Esophagus muscularis mucosa (tissue), 4 donors: ENCODE results near the gene FKBP9. TPM values are rescaled to one million over a fixed set of nuclear protein-coding genes. Genes with fewer than 3 reads are reported as not detected.
"Not testable (repeated sequence)": the region's sequence is repeated elsewhere in the genome, so short reads cannot be mapped to it uniquely, and the experiment has no call there.

Experiments
- DNase-seq: peaks from one replicate; pipeline ENCODE4 v3.0.0-alpha.2; 2017; ENCODE audit errors: extremely low spot score
- H3K27ac ChIP-seq, 4 donors: fragments of 200-600 bp; sonication (generic); replicated peaks in 1 of 4; 1 replicate in 3 of 4; 2 replicates in 1 of 4; pipeline ENCODE4 v1.5.1; 2016 to 2019; ENCODE audit warnings: mild to moderate bottlenecking in 1 of 4
- H3K27me3 ChIP-seq, 4 donors: fragments of 200-600 bp; sonication (generic); one replicate each; pipeline versions ENCODE4 v1.5.1 to v1.6.0; 2016 to 2019
- H3K36me3 ChIP-seq, 4 donors: fragments of 200-600 bp; sonication (generic); one replicate each; pipeline ENCODE4 v1.5.1; 2016 to 2019
- H3K4me1 ChIP-seq, 4 donors: fragments of 200-600 bp; sonication (generic); one replicate each; pipeline ENCODE4 v1.5.1; 2016 to 2019
- H3K4me3 ChIP-seq, 4 donors: fragments of 200-600 bp; sonication (generic); 1 replicate in 2 of 4; 2 replicates in 2 of 4; pipeline ENCODE4 v1.5.1; 2016 to 2019; ENCODE audit warnings: mild to moderate bottlenecking in 4 of 4, moderate library complexity in 1 of 4
- H3K9me3 ChIP-seq, 4 donors: fragments of 200-600 bp; sonication (generic); 1 replicate in 3 of 4; 2 replicates in 1 of 4; pipeline ENCODE4 v1.5.1; 2016 to 2019
- EP300 ChIP-seq: sonication (generic); formaldehyde crosslinking; IDR thresholded peaks from one replicate; pipeline ENCODE4 v1.6.1; 2017; ENCODE audit warnings: antibody characterized with exemption
- POLR2A ChIP-seq: fragments of 450-650 bp; IDR thresholded peaks from one replicate; pipeline ENCODE4 v1.6.1; 2017; ENCODE audit warnings: antibody characterized with exemption, moderate library complexity, mild to moderate bottlenecking, low read depth
- POLR2AphosphoS5 ChIP-seq, 2 donors: sonication (generic); formaldehyde crosslinking; IDR thresholded peaks; one replicate each; pipeline ENCODE4 v1.6.1; 2017; ENCODE audit warnings: antibody characterized with exemption in 2 of 2
- WGBS: methylation state at CpG from one replicate; pipeline ENCODE4 v1.1.5; 2018; 5-methylcytosine and 5-hydroxymethylcytosine counted together
- intact Hi-C: fragments of 100-400 bp; cut with DNase I; formaldehyde crosslinking; loops from one replicate; pipeline ENCODE4 v1.15.1; 2023
- total RNA-seq, 4 donors: library from RNA; depleted of rRNA; stranded (reverse); fragments of >200 nt; gene quantifications; one replicate each; pipeline versions ENCODE4 v1.1.0 to v1.2.1, GENCODE V29; 2016
- TF ChIP-seq, protein P1 (sequence below), 3 experiments: fragments of 200-600 bp in 2 of 3; fragments of 450-650 bp in 1 of 3; sonication (generic) in 2 of 3; IDR thresholded peaks; one replicate each; pipeline ENCODE4 v1.5.1; 2017 to 2019; ENCODE audit warnings: antibody characterized with exemption in 3 of 3, mild to moderate bottlenecking in 2 of 3, moderate library complexity in 1 of 3

Gene FKBP9
- total RNA-seq, 4 donors from 2014 or later, result 119 to 123 (median 122) TPM

DNA sequence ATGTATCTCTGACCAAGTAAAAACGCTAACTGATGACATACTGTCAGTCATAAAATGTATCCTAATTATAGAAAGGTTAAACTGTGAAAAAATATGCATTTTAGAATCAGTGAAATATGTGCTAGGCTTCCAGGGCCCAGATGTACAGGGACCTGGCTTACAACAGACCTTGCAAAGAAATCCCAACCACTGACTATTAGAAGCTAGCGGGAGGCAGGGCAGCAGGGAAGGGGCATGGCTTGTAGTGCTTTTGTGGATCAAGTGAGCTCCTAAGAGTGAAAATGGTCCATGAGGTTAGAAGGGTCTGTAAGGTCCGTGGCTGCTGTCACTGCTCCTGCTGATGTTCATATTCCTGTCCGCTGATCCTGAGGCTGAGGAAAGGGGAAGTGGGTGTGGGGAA lies 40.7 kb downstream of the FKBP9 start:
- H3K9me3 ChIP-seq, intact Hi-C loops, H3K36me3 ChIP-seq, H3K27me3 ChIP-seq, DNase-seq: not testable (repeated sequence)
- Histone ChIP-seq H3K4me1 (peaks cover 9 to 24% (median 21%) of the 10 kb centered on the region in 4 donors), H3K4me3 (peak overlapping the region; percentile 24 to 42 (median 32)), H3K27ac (peak overlapping the region; percentile 71 to 82 (median 74))
- WGBS, result 59% methylated on average over 2 of the region's 4 CpGs

DNA sequence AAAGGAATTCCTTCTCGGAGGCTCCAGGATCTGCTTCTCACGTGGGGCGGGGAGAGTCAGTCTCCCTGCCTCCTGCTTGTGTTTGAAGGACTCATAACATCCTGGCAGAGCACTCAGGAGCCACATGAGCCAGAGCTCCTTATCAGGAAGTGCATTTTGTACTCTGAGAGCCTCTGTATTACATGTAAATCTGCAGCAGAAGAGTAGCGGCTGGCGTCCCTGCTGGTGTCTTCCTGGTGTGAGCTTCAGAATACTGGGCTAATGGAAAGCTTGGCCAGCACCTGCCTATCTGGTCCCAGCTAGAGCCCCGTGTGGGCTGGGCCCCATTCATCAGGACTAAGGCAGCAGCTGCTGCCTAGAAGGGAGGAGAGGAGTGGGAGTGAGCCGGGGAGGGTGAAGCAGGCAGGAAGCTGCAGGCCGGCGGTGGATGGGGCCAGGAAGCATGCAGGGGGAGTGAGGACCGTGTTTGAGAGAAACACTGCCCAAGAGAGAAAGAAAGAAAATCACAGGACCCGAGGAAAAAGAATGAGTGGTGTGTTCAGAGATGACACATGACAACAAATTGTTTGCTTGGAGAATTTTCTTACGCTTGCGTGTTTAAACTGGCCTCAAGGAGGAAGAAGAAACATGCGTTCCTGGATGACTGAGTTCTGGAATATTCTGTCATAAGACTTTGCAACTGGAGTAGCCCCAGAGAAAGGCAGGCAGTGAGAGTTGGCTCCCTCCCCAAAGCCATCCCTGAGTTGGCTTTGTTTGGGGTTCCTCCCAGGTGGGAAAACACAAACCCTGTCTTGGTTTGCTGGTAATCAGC lies 41.3 kb downstream of the FKBP9 start:
- Histone ChIP-seq H3K4me3 (peak overlapping the region; percentile 24 to 42 (median 32)), H3K27ac (peak overlapping the region; percentile 71 to 82 (median 74)), H3K4me1 (peaks cover 9 to 24% (median 21%) of the 10 kb centered on the region in 4 donors), H3K36me3 (peaks cover 6 to 12% (median 8%) of the 10 kb centered on the region in 4 donors)
- H3K9me3 ChIP-seq, H3K27me3 ChIP-seq, DNase-seq, intact Hi-C loops: not testable (repeated sequence)
- 14% methylated on average over 12 of the region's 14 CpGs for WGBS
- TF ChIP-seq POLR2AphosphoS5 (IDR thresholded peaks at IDR 0.05), result peak; percentile 57 to 62
- TF ChIP-seq, protein P1, sequence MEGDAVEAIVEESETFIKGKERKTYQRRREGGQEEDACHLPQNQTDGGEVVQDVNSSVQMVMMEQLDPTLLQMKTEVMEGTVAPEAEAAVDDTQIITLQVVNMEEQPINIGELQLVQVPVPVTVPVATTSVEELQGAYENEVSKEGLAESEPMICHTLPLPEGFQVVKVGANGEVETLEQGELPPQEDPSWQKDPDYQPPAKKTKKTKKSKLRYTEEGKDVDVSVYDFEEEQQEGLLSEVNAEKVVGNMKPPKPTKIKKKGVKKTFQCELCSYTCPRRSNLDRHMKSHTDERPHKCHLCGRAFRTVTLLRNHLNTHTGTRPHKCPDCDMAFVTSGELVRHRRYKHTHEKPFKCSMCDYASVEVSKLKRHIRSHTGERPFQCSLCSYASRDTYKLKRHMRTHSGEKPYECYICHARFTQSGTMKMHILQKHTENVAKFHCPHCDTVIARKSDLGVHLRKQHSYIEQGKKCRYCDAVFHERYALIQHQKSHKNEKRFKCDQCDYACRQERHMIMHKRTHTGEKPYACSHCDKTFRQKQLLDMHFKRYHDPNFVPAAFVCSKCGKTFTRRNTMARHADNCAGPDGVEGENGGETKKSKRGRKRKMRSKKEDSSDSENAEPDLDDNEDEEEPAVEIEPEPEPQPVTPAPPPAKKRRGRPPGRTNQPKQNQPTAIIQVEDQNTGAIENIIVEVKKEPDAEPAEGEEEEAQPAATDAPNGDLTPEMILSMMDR (IDR thresholded peaks at IDR 0.05), result peak in 1 of 3 experiments; percentile 9

DNA sequence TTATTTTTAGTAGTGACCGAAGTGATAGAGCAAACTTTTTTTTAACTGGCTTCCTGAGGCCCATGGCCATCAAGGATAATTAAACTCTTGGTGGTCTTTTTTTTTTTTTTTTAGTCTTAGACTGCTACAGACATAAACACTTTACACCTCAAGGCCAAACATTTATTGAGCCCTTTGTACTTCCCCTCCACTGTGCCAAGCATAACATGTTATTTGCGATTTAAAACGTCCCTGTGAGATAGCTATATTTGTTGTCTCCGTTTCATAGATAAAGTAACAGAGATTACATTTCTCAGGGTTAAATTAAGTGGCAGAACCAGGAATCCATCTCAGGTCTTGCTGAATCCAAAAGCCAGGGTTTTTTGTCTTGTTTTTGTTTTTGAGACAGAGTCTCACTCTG lies 42.1 kb downstream of the FKBP9 start:
- H3K4me3 ChIP-seq, H3K9me3 ChIP-seq, intact Hi-C loops, DNase-seq, H3K27me3 ChIP-seq: not testable (repeated sequence)
- H3K27ac ChIP-seq, result peak overlapping the region in 3 of 4 donors; percentile 71 to 82 (median 75)
- peaks cover 9 to 24% (median 21%) of the 10 kb centered on the region in 4 donors for H3K4me1 ChIP-seq
- H3K36me3 ChIP-seq, result peaks cover 6 to 21% (median 14%) of the 10 kb centered on the region in 4 donors
- WGBS, result 23% methylated on average over 4 of the region's 4 CpGs

DNA sequence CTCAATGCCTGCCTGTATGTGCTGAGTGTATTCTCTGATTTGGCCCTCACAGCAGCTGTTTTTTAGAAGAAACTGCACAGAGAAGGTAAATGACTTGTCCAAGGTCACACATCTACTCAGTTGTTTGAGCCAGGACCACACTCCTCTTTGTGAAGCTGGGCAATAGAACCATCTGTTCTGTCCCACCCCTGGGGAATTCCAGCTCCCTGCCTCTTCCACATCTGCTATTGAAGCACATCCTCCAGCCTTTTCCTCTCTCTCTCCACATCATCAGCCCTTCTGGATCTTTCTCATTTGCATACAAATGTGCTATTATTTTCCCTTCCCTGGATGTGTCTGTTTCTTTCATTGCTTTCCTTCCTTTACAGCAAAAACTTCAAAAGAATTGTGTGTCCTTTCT lies 45.9 kb downstream of the FKBP9 start:
- H3K36me3 ChIP-seq, result peaks cover 6 to 47% (median 26%) of the 10 kb centered on the region in 4 donors
- not testable (repeated sequence) for DNase-seq, H3K9me3 ChIP-seq

DNA sequence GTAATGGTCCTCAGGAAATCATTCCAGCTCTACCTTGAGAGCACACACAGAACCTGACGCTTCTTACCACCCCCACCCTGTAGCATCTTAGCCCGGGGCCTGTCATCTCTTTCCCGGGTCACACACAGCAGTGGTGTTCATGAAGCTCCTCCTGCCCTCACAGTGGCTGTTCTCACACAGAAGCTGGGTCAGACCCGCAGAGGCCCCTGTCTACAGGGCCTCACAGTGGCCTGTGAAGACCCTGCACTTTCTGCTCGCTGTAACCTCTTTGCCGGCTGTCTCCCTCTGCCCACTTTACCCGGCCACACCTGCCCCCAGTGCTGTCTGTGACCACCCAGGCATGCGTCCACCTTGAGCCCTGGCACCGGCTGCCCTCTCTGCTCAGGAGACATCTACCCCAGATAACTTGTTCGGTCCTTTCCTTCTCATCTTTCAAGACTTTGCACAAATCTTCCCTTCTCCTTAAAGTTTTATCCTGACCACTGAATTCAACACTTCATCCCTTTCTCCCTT lies 46.9 kb downstream of the FKBP9 start:
- H3K27ac ChIP-seq, H3K4me1 ChIP-seq, H3K9me3 ChIP-seq, H3K4me3 ChIP-seq, intact Hi-C loops, H3K27me3 ChIP-seq, DNase-seq: not testable (repeated sequence)
- 87% methylated on average over 10 of the region's 10 CpGs for WGBS
- peaks cover 6 to 47% (median 26%) of the 10 kb centered on the region in 4 donors for H3K36me3 ChIP-seq

More for the DNA sequence above, 45.9 kb downstream of the FKBP9 start:
- intact Hi-C loops, H3K27me3 ChIP-seq, H3K27ac ChIP-seq, H3K4me3 ChIP-seq: not testable (repeated sequence)
- H3K4me1 ChIP-seq, result peaks cover 9 to 16% (median 15%) of the 10 kb centered on the region in 4 donors

DNA sequence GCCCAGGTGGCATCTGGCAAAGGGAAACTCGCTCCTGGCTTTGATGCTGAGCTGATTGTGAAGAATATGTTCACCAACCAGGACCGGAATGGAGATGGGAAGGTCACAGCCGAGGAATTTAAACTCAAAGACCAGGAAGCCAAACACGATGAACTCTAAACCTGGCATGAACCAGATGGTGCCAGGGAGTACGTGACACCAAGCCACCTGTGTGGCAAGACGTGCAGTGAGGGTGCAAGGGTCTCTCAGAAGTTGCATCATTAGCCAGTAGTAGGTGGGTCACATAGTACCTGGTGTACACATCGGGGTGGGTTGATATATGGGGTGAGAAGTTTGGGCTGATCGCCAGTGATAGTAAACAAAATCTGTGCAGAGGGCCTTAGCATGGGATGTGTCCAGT lies 48.0 kb downstream of the FKBP9 start:
- intact Hi-C loops, H3K27ac ChIP-seq, H3K9me3 ChIP-seq, DNase-seq, H3K4me3 ChIP-seq, H3K4me1 ChIP-seq, H3K27me3 ChIP-seq: not testable (repeated sequence)
- peaks cover 6 to 47% (median 26%) of the 10 kb centered on the region in 4 donors for H3K36me3 ChIP-seq
- 92% methylated on average over 7 of the region's 8 CpGs for WGBS

DNA sequence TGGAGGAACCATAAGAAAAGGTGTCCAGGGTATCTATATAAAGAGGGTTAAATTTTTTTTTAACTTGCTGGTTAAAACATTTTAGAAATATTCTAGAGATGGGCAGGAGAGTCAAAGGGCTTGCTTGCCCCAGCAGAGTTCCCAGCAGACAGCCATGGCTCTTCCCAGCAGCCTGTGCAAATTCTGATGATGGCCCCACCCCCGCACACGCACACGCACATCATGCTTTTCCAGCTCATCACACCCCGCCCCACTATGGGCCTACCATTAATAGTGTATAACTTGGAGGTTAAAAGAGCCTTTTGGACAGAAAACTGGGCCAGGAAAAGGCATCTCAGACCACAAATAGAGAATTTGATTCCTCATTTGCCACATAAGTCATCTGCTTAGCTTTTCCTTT lies 48.5 kb downstream of the FKBP9 start:
- WGBS, result 94% methylated on average over 4 of the region's 4 CpGs
- H3K27ac ChIP-seq, intact Hi-C loops, DNase-seq, H3K9me3 ChIP-seq, H3K4me3 ChIP-seq, H3K4me1 ChIP-seq, H3K27me3 ChIP-seq: not testable (repeated sequence)
- peaks cover 6 to 47% (median 26%) of the 10 kb centered on the region in 4 donors for H3K36me3 ChIP-seq

DNA sequence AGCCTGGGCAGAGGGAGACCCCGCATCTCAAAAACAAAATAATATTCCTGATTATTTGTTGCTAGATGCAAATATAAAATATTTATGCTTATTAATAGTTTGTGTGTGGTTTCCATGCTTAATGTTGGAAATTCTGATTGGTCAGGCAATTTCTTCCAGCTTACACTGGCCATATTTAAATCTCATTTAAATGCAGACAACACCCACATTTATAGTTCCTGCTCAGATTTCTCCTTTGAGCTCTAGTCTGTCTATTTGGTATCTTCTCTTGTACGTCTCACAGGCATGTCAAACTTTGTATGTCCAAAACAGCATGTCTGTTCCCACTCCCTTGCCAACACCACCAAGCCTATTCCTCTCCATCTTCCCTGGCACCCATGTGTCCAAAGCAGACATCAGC lies 52.5 kb downstream of the FKBP9 start:
- DNase-seq, result no peak
- no peak for TF ChIP-seq EP300
- TF ChIP-seq, protein P1 (IDR thresholded peaks at IDR 0.05), result no peak
- no peak for TF ChIP-seq POLR2A
- no peak for TF ChIP-seq POLR2AphosphoS5 (IDR thresholded peaks at IDR 0.05)
- WGBS, result 100% methylated on average over 2 of the region's 2 CpGs
- no peak overlapping the region for H3K4me3 ChIP-seq
- no peaks in the 10 kb centered on the region for H3K9me3 ChIP-seq
- no peaks in the 10 kb centered on the region for H3K4me1 ChIP-seq
- intact Hi-C loops, result no loop called here
- peaks cover 3 to 46% (median 30%) of the 10 kb centered on the region in 4 donors for H3K36me3 ChIP-seq
- H3K27me3 ChIP-seq, result no peaks in the 10 kb centered on the region
- no peak overlapping the region for H3K27ac ChIP-seq
